Thoracic aorta endothelial cell (primary cell): ENCODE data around the gene AHRR. TPM values are rescaled to one million over a fixed set of nuclear protein-coding genes. Genes with fewer than 3 reads are reported as not detected.

Source experiments
- total RNA-seq: library from RNA; depleted of rRNA; stranded (reverse); fragments of >200 nt; gene quantifications from 2 replicates; pipeline ENCODE4 v1.2.3, GENCODE V29; 2012

Gene AHRR
- 6.8 and 9.7 TPM in 2 replicates for total RNA-seq

DNA sequence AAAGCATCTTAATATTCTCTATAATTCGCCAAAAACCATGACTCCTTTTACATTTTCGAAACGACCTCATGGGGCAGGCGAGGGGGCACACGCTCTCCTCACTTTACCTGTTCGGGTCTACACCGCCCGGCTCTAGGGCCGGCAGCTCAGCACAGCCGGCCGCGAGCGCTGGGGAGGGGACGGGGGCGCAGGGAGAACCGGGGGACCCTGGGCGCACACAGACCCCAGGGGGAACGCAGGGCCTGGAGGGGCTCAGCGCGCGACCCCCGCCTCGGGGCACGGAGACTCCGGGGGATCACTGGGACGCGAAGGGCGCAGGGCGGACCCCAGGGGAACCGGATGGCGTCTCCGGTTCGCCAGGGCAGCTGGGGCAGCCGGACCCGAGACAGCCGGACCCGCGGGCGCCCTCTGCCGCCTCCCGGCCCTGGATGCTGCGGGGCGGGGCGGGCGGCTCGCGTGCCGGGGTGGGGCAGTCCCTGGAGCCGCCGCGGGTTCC is at the start of gene AHRR:
Gene AHRR (plus strand): TSS at position 485 of the 496 bp plus-strand sequence. CDS start 22,189 bp downstream, outside the sequence.

GRCh38 chr5:442335-443238 is 121.1 kb downstream of the AHRR start, which contains the start of gene EXOC3:
TSS of gene EXOC3 (plus strand) at chr5:443176. CDS start at chr5:446206, 3,030 bp downstream.

Other genes with a start within 250 kb of the AHRR start
- gene PLEKHG4B, start 229.5 kb upstream of the AHRR start, total RNA-seq: under 0.01 TPM in 2 replicates
- gene LRRC14B, start 130.2 kb upstream of the AHRR start, total RNA-seq: not detected in 2 replicates
- 4.6 and 4.8 TPM in 2 replicates for gene CCDC127, start 103.6 kb upstream of the AHRR start, total RNA-seq
- 182 and 217 TPM in 2 replicates for gene SDHA, start 103.4 kb upstream of the AHRR start, total RNA-seq
- 91.5 and 98.1 TPM in 2 replicates for gene PDCD6, start 50.1 kb upstream of the AHRR start, total RNA-seq
- 30.2 and 32.8 TPM in 2 replicates for gene EXOC3, start 121.5 kb downstream of the AHRR start, total RNA-seq
- gene SLC9A3, start 202.7 kb downstream of the AHRR start, total RNA-seq: 1.5 and 1.7 TPM in 2 replicates